Measurements from ENCODE around the gene SULF2. TPM values are rescaled to one million over a fixed set of nuclear protein-coding genes. Genes with fewer than 3 reads are reported as not detected.

The SULF2 gene
- total RNA-seq, 1 experiment from 2014 or later: not detected

GRCh38 chr20:47694021-47694818 is 91.1 kb downstream of the SULF2 start:
- H3K9ac ChIP-seq (ENCODE audit: low read length): no peak overlapping the region
- H3K27ac ChIP-seq (ENCODE audit: low read length): no peak overlapping the region
- no peaks in the 10 kb centered on the region for H3K27me3 ChIP-seq (ENCODE audit: low read length)
- H3K9me3 ChIP-seq (ENCODE audit: low read length): no peaks in the 10 kb centered on the region
- H3K4me1 ChIP-seq (ENCODE audit: low read length): no peaks in the 10 kb centered on the region
- H3K36me3 ChIP-seq (ENCODE audit: insufficient read depth, low read length): no peaks in the 10 kb centered on the region
- no peak for DNase-seq
- H2AFZ ChIP-seq (ENCODE audit: low read length): no peak overlapping the region
- no peaks in the 10 kb centered on the region for H4K20me1 ChIP-seq (ENCODE audit: insufficient read depth, low read depth, low read length)
- no peak overlapping the region for H3K4me2 ChIP-seq (ENCODE audit: low read depth, low read length, poor library complexity, severe bottlenecking)
- no peaks in the 10 kb centered on the region for H3K79me2 ChIP-seq (ENCODE audit: low read length)
- no peak overlapping the region for H3K4me3 ChIP-seq (ENCODE audit: low read length)
- no peaks in the 10 kb centered on the region for H3K9me2 ChIP-seq (replicated peaks; ENCODE audit: insufficient read depth, low read length)

GRCh38 chr20:47691625-47692024 is 93.7 kb downstream of the SULF2 start:
- Histone ChIP-seq H3K9ac (ENCODE audit: low read length) (no peak overlapping the region), H3K9me2 (replicated peaks; ENCODE audit: insufficient read depth, low read length) (no peaks in the 10 kb centered on the region), H4K20me1 (ENCODE audit: insufficient read depth, low read depth, low read length) (no peaks in the 10 kb centered on the region), H2AFZ (ENCODE audit: low read length) (no peak overlapping the region), H3K4me2 (ENCODE audit: low read depth, low read length, poor library complexity, severe bottlenecking) (no peak overlapping the region), H3K27ac (ENCODE audit: low read length) (no peak overlapping the region), H3K4me1 (ENCODE audit: low read length) (no peaks in the 10 kb centered on the region), H3K79me2 (ENCODE audit: low read length) (no peaks in the 10 kb centered on the region), H3K36me3 (ENCODE audit: insufficient read depth, low read length) (no peaks in the 10 kb centered on the region), H3K4me3 (ENCODE audit: low read length) (no peak overlapping the region), H3K9me3 (ENCODE audit: low read length) (no peaks in the 10 kb centered on the region), H3K27me3 (ENCODE audit: low read length) (no peaks in the 10 kb centered on the region)
- DNase-seq: no peak

- H3K79me2 ChIP-seq (ENCODE audit: low read length): no peaks in the 10 kb centered on the region
- no peak for DNase-seq
- H3K27me3 ChIP-seq (ENCODE audit: low read length): no peaks in the 10 kb centered on the region
- H4K20me1 ChIP-seq (ENCODE audit: insufficient read depth, low read depth, low read length): no peaks in the 10 kb centered on the region
- no peak overlapping the region for H3K4me3 ChIP-seq (ENCODE audit: low read length)
- H2AFZ ChIP-seq (ENCODE audit: low read length): no peak overlapping the region
- H3K9me2 ChIP-seq (replicated peaks; ENCODE audit: insufficient read depth, low read length): no peaks in the 10 kb centered on the region
- H3K27ac ChIP-seq (ENCODE audit: low read length): no peak overlapping the region
- H3K9me3 ChIP-seq (ENCODE audit: low read length): no peaks in the 10 kb centered on the region
- H3K36me3 ChIP-seq (ENCODE audit: insufficient read depth, low read length): no peaks in the 10 kb centered on the region
- no peak overlapping the region for H3K4me2 ChIP-seq (ENCODE audit: low read depth, low read length, poor library complexity, severe bottlenecking)
- no peak overlapping the region for H3K9ac ChIP-seq (ENCODE audit: low read length)
- no peaks in the 10 kb centered on the region for H3K4me1 ChIP-seq (ENCODE audit: low read length)
Measured at GRCh38 chr20:47689731-47690130, 95.5 kb downstream of the SULF2 start.

- H3K27ac ChIP-seq (ENCODE audit: low read length): no peak overlapping the region
- H3K9me3 ChIP-seq (ENCODE audit: low read length): no peaks in the 10 kb centered on the region
- H3K4me3 ChIP-seq (ENCODE audit: low read length): no peak overlapping the region
- H2AFZ ChIP-seq (ENCODE audit: low read length): no peak overlapping the region
- no peaks in the 10 kb centered on the region for H3K27me3 ChIP-seq (ENCODE audit: low read length)
- H3K9ac ChIP-seq (ENCODE audit: low read length): no peak overlapping the region
- H3K36me3 ChIP-seq (ENCODE audit: insufficient read depth, low read length): no peaks in the 10 kb centered on the region
- DNase-seq: no peak
- H3K79me2 ChIP-seq (ENCODE audit: low read length): no peaks in the 10 kb centered on the region
- H3K4me1 ChIP-seq (ENCODE audit: low read length): no peaks in the 10 kb centered on the region
- H4K20me1 ChIP-seq (ENCODE audit: insufficient read depth, low read depth, low read length): no peaks in the 10 kb centered on the region
- H3K9me2 ChIP-seq (replicated peaks; ENCODE audit: insufficient read depth, low read length): no peaks in the 10 kb centered on the region
- H3K4me2 ChIP-seq (ENCODE audit: low read depth, low read length, poor library complexity, severe bottlenecking): no peak overlapping the region
Measured at GRCh38 chr20:47688385-47689381, 96.6 kb downstream of the SULF2 start.

- Histone ChIP-seq H3K4me3 (ENCODE audit: low read length) (no peak overlapping the region), H3K4me2 (ENCODE audit: low read depth, low read length, poor library complexity, severe bottlenecking) (no peak overlapping the region), H3K27ac (ENCODE audit: low read length) (no peak overlapping the region), H3K9me3 (ENCODE audit: low read length) (no peaks in the 10 kb centered on the region), H2AFZ (ENCODE audit: low read length) (no peak overlapping the region), H4K20me1 (ENCODE audit: insufficient read depth, low read depth, low read length) (no peaks in the 10 kb centered on the region), H3K36me3 (ENCODE audit: insufficient read depth, low read length) (no peaks in the 10 kb centered on the region), H3K9me2 (replicated peaks; ENCODE audit: insufficient read depth, low read length) (no peaks in the 10 kb centered on the region), H3K79me2 (ENCODE audit: low read length) (no peaks in the 10 kb centered on the region), H3K27me3 (ENCODE audit: low read length) (no peaks in the 10 kb centered on the region), H3K4me1 (ENCODE audit: low read length) (no peaks in the 10 kb centered on the region), H3K9ac (ENCODE audit: low read length) (no peak overlapping the region)
- DNase-seq: no peak
Measured at GRCh38 chr20:47687095-47687987, 97.9 kb downstream of the SULF2 start.

- Histone ChIP-seq H3K4me3 (ENCODE audit: low read length) (no peak overlapping the region), H2AFZ (ENCODE audit: low read length) (no peak overlapping the region), H3K4me1 (ENCODE audit: low read length) (no peaks in the 10 kb centered on the region), H3K27me3 (ENCODE audit: low read length) (no peaks in the 10 kb centered on the region), H4K20me1 (ENCODE audit: insufficient read depth, low read depth, low read length) (no peaks in the 10 kb centered on the region), H3K9me3 (ENCODE audit: low read length) (no peaks in the 10 kb centered on the region), H3K4me2 (ENCODE audit: low read depth, low read length, poor library complexity, severe bottlenecking) (no peak overlapping the region), H3K27ac (ENCODE audit: low read length) (no peak overlapping the region), H3K9me2 (replicated peaks; ENCODE audit: insufficient read depth, low read length) (no peaks in the 10 kb centered on the region), H3K79me2 (ENCODE audit: low read length) (no peaks in the 10 kb centered on the region), H3K36me3 (ENCODE audit: insufficient read depth, low read length) (no peaks in the 10 kb centered on the region), H3K9ac (ENCODE audit: low read length) (no peak overlapping the region)
- no peak for DNase-seq
Measured at GRCh38 chr20:47686545-47686944, 98.7 kb downstream of the SULF2 start.

- no peak overlapping the region for H3K27ac ChIP-seq (ENCODE audit: low read length)
- H4K20me1 ChIP-seq (ENCODE audit: insufficient read depth, low read depth, low read length): no peaks in the 10 kb centered on the region
- no peak overlapping the region for H3K9ac ChIP-seq (ENCODE audit: low read length)
- H3K9me2 ChIP-seq (replicated peaks; ENCODE audit: insufficient read depth, low read length): no peaks in the 10 kb centered on the region
- no peak overlapping the region for H3K4me2 ChIP-seq (ENCODE audit: low read depth, low read length, poor library complexity, severe bottlenecking)
- no peak for DNase-seq
- H3K79me2 ChIP-seq (ENCODE audit: low read length): no peaks in the 10 kb centered on the region
- H3K36me3 ChIP-seq (ENCODE audit: insufficient read depth, low read length): no peaks in the 10 kb centered on the region
- no peak overlapping the region for H2AFZ ChIP-seq (ENCODE audit: low read length)
- no peaks in the 10 kb centered on the region for H3K27me3 ChIP-seq (ENCODE audit: low read length)
- H3K9me3 ChIP-seq (ENCODE audit: low read length): no peaks in the 10 kb centered on the region
- no peak overlapping the region for H3K4me3 ChIP-seq (ENCODE audit: low read length)
- no peaks in the 10 kb centered on the region for H3K4me1 ChIP-seq (ENCODE audit: low read length)
Measured at GRCh38 chr20:47684306-47685080, 100.8 kb downstream of the SULF2 start.

Measured in Karpas-422 (cell line).